HEK293 (cell line): ENCODE results near the gene LARGE1.

ENCODE experiments used
- BCL11A ChIP-seq: fragments of 450-650 bp; formaldehyde crosslinking; IDR thresholded peaks from 2 replicates; pipeline ENCODE4 v1.5.1; 2016; ENCODE audit warnings: low read depth, missing biosample characterization, missing genetic modification characterization
- CTCF ChIP-seq: fragments of 450-650 bp; formaldehyde crosslinking; IDR thresholded peaks from 2 replicates; pipeline ENCODE4 v1.5.1; 2016; ENCODE audit warnings: missing biosample characterization, missing genetic modification characterization
- OVOL3 ChIP-seq: fragments of 450-650 bp; formaldehyde crosslinking; IDR thresholded peaks from 2 replicates; pipeline ENCODE4 v1.5.1; 2016; ENCODE audit warnings: missing biosample characterization, missing genetic modification characterization
- RBAK ChIP-seq: fragments of 450-650 bp; formaldehyde crosslinking; IDR thresholded peaks from 2 replicates; pipeline ENCODE4 v1.5.1; 2016; ENCODE audit warnings: missing biosample characterization, missing genetic modification characterization
- ZBTB11 ChIP-seq: fragments of 450-650 bp; formaldehyde crosslinking; conservative IDR thresholded peaks from 2 replicates; pipeline ENCODE4 v1.5.1; 2016; ENCODE audit warnings: low read depth, missing biosample characterization, missing genetic modification characterization
- ZNF133 ChIP-seq: fragments of 450-650 bp; formaldehyde crosslinking; IDR thresholded peaks from 2 replicates; pipeline ENCODE4 v1.5.1; 2016; ENCODE audit warnings: missing biosample characterization, missing genetic modification characterization
- ZNF221 ChIP-seq: fragments of 450-650 bp; formaldehyde crosslinking; IDR thresholded peaks from 2 replicates; pipeline ENCODE4 v1.5.1; 2017; ENCODE audit warnings: missing biosample characterization, missing genetic modification characterization, borderline replicate concordance
- ZNF416 ChIP-seq: fragments of 450-650 bp; formaldehyde crosslinking; IDR thresholded peaks from 2 replicates; pipeline ENCODE4 v1.5.1; 2016; ENCODE audit warnings: missing biosample characterization, missing genetic modification characterization
- ZNF449 ChIP-seq: fragments of 450-650 bp; formaldehyde crosslinking; IDR thresholded peaks from 2 replicates; pipeline ENCODE4 v1.5.1; 2017; ENCODE audit warnings: missing biosample characterization, mild to moderate bottlenecking, missing genetic modification characterization, moderate library complexity
- ZSCAN4 ChIP-seq: fragments of 450-650 bp; formaldehyde crosslinking; IDR thresholded peaks from 2 replicates; pipeline ENCODE4 v1.5.1; 2017; ENCODE audit warnings: missing biosample characterization, missing genetic modification characterization

GRCh38 chr22:33427461-33427860 is 492.8 kb downstream of the LARGE1 start:
- TF ChIP-seq ZBTB11 (tag by site-specific recombination) (no peak), CTCF (tag by site-specific recombination) (no peak), BCL11A (tag by site-specific recombination) (no peak), OVOL3 (tag by site-specific recombination) (no peak), ZNF133 (tag by site-specific recombination) (no peak), ZNF416 (no peak), ZSCAN4 (tag by site-specific recombination) (no peak), ZNF221 (tag by site-specific recombination) (no peak), RBAK (tag by site-specific recombination) (no peak), ZNF449 (tag by site-specific recombination) (no peak)
